Activated T-cell treated with anti-CD3 and anti-CD28 coated beads for 48 hours (primary cell): ENCODE measurements around the gene USB1.
"Not testable (repeated sequence)": the region's sequence is repeated elsewhere in the genome, so short reads cannot be mapped to it uniquely, and the experiment has no call there.

Experiments
- DNase-seq: peaks from one replicate; pipeline ENCODE4 v3.0.0-alpha.2; 2020; ENCODE audit warnings: low read depth

Gene USB1

DNA sequence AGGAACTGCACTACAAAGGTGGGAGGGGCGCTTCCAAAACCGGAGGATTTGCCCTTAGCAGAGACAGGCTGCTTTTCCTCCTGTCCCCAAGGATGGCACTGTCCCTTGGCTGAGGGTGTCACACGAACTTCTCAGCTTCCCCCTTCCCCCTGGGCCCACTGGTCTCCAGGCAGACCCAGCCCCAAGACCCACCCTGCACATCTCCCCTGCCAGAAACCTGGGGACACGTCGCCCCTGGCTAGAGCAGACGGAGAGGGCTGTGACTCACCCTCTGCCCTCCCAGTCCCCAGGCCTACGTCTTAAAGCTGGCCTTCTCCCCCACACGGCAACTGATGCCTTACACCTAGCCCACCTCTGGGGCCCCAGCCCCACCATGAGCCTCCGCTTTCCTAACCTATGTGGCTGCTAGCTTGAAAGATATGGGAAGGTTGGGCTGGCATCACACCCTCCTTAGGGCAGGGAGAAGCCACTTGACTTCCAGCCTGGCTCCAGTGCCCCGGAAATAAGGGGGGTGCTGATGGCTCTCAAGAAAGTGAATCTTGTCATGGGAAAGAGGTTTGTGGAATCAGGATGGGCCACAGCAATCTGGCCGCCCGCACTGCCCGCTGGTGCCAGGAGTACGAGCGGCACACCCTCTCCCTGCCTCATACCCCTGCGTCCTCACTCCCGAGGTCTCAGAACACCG, 5.3 kb upstream of the USB1 start:
- no peak for DNase-seq

GRCh38 chr16:57996406-57997175, 4.6 kb upstream of the USB1 start:
- no peak for DNase-seq

- DNase-seq = no peak
Observed at GRCh38 chr16:57997176-57997527, 4.1 kb upstream of the USB1 start.

DNA sequence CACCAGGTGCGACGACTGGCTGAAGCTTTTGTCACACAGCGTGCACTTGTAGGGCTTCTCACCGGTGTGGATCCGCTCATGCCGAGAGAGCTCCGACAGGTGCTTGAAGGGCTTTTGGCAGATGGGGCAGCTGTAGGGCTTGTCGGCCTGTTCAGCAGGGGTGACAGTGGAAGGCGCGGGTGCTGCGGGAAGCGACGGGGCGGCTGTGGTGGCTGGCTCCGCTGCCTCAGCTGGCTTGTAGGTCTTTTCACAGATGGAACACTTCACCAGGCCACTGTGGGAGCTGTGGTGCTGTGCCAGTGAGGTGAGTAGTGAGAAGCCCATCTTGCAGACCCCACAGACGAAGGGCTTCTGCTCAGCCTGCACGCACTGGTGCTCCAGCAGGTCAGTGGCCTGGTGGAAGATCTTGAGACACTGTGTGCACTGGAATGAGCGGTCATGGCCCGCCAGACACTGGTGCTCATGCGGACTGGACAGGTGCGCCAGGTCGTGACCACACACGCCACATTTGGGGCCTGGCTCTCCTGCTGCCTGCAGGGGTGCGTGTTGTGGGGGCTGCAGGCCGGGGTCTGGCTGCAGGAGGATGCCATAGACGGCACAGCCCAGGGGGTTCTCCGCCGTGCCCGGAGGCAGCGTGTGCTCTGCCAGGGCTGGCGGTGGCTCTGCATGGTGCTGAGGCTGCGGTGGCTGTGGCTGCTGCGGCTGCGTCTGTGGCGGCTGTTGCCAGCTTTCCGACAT, 3.5 kb upstream of the USB1 start:
- DNase-seq = no peak

- peak; percentile 43 for DNase-seq
Observed at GRCh38 chr16:57998486-57998885, 2.7 kb upstream of the USB1 start.

DNA sequence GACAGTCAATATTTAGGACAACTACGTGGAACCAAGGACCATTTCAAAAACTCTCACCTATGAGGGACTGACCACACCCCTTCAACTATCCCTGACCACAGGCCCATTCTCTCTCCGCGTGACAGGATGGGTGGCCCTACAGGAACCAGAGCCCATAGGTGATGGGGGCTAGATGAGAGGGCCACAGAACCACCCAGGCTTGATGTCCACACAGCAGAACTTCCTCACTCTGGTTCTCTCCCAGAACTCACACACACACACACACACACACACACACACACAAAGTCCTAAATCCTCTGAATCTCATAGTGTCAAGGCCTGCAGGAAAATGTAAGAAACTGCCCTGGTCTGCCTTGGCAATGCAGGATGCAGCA, 2.2 kb upstream of the USB1 start:
- no peak for DNase-seq

DNA sequence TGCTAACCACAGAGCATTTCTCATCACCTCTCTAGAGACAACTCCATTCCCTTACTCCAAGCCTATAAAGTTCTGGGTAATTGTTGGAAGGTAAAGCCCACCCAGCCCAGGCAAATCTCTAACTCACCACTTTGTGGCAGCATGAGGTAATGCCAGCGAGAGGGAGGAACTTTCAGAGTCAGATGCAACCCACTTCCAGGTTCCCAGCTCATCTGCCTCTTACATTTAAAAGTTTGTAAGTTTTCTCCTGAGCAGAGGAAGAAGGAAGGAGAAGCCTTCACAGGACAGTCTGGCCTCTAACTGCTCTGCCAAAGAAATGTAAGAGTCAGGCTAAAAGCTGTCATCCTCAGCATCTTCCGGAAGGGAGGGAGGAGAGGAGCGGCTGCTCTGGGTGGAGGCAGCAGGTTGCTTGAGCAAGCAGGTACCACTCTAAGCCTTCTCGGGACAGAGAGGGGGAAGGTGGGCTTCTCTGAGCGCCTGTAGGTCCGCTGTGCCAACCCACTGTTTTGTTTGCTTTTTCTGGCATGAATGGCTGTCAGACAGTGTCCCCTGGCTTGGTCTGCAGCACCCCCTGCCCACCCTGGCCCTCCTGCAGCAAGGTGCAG, 1.7 kb upstream of the USB1 start:
- DNase-seq = peak; percentile 15

DNA sequence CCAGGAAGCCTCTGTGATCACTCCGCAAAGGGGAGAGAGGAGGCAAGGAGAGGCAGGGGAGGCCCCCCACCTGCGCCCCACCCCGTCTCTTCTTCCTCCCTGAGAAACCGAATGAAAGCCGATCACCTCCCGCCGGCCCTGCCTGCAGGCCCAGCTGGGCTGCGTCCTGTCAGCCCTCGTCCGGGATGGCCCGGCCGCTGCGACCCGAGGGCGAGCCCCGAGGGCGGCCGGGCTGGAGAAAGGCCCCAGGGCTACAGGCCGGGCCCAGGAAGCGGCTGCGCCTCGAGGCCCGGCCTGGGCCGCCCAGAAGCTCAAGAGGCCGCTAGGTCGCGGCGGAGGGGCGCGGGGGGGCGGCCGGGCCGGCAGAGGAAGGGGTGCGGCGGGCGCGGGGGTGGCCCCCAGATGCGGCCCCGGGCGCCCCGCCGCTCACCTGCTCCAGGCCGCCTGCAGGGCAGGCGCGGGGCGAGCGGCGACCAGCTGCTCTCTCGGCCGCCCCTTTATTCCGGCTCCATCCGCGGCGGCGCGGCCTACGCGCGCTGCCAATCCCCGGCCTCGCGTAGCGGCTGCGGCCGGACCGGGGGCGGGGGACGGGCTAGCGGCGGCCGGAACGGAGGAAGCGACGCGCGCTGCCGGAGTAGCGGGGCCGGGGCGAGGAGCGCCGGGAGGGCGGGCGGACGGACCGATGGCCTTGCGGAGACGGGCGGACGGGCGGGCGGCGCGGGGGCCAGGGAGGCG, 1.1 kb upstream of the USB1 start, which contains the start of gene ZNF319:
TSS of gene ZNF319 (minus strand) at position 702 of the 735 bp plus-strand sequence. CDS start 2,407 bp downstream, outside the sequence.
- no peak for DNase-seq

GRCh38 chr16:58001781-58002415, 691 bp downstream of the USB1 start:
- DNase-seq = no peak

- DNase-seq = no peak
Observed at GRCh38 chr16:58002416-58002800, 1.2 kb downstream of the USB1 start.

DNA sequence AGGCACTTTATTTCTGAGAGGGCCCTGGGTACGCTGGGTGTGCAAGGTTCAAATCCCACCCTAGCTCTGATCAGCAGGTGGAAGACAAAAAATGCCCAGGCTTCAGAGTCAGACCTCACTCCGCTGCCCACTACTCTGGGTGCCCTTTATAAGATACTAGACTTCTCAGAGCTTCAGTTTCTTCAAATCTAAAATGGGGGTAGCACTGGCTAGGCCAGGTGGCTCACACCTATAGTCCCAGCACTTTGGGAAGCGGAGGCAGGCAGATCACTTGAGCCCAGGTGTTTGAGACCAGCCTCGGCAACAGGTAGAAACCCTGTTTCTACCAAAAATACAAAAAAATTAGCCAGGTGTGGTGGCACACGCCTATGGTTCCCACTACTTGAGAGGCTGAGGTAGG, 1.7 kb downstream of the USB1 start:
- no peak for DNase-seq

GRCh38 chr16:58004736-58005135, 3.5 kb downstream of the USB1 start:
- not testable (repeated sequence) for DNase-seq

DNA sequence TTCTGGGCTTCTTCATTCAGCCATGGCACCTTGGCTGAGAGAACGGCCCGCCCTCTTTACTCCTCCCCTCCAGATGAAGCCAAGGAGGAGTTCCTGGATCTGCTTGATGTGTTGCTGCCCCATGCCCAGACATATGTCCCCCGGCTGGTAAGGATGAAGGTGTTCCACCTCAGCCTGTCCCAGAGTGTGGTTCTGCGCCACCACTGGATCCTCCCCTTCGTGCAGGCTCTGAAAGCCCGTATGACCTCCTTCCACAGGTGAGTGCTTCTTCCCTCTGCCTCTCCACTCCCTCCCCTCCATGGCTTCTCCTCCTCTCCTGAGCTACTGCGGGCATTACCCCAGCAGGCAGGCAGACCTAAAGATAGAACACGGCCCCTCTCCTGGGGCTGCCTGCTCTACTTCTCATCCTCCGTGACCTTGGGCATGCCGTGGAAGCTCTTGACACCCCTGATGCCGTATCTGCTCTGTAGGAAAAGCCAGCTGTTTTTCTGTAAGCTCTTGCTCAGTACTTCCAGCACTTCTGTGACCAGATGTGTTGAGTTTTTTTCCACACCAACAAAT, 8.7 kb downstream of the USB1 start:
- DNase-seq = no peak

DNA sequence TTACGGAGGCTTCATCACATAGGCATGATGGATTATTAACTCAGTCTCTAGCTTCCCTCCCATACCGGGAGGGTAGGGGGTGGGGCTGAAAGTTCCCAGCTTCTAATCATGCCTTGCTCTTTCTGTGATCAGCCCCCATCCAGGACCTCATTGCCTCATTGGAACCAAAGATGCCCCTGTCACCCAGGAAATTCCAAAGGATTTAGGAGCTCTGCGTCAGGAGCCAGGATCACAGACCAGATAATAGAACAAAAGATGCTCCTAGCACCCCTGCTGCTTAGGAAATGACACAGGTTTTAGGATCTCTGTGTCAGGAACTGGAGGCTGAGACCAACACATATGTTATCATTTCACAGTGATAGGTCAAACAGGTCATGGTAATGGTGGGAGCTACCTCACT, 9.7 kb downstream of the USB1 start:
- DNase-seq = no peak

GRCh38 chr16:58011652-58012051, 10.4 kb downstream of the USB1 start:
- DNase-seq = no peak

GRCh38 chr16:58012481-58012880, 11.3 kb downstream of the USB1 start:
- no peak for DNase-seq

DNA sequence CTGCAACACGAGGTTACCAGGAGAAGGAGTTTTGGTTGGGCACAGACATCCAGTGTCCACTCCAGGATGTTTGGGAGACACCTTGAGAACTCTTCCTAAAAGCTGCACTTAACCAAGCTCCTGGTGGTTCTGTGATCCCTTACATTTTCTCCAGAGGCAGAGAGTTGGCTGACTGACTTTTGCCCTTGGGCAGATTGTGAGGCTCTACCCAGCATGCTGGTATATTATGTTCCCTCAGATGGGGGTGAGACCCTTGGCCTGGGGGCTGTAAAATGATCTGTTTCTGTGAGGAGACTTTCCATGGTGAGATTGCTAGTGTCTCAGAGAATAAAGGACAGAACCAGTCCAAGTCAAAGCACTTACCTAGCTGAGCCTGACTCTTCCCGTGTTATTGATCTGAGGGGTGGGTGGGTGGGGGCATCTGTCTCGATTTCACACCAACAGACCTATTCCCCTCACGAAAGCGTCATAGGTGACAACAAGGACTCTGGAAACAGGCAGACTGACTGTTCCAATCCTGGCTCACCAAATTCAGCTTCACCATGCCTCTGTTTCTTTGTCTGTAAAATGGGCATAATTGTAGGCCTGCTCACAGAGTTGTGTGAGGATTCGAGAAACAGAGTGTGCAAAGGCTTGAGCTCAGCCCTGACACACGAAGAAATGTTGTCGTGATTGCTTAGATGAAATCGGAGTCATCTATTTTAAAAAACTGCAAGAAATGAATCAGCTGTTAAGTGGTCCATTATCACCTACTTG, 12.2 kb downstream of the USB1 start:
- DNase-seq = no peak

DNA sequence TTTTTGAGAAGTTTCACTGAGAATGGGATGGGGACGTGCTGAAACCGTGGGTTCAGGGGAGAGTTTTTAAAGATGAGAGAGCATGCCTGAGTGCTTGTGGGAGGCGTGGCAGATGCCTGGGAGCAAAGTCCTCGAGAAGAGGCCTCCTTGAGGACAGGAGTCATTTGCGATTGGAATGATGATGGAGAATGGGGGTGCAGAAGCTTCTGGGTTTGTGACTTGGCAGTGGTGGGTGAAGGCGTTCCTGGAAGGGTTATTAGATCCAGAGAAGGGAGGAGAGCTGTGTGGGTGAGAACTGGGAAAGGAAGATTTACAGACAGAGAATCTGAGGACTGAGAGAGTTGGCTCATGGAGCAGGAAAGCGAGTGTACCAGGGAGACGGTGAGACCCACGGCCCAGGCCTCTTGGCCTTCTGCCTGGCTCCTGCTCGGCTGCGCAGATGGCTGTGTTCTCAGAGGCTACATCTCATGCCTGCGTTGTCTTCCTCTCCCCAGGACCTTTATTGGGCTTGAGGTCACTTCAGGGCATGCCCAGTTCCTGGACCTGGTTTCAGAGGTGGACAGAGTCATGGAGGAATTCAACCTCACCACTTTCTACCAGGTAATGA, 15.7 kb downstream of the USB1 start:
- no peak for DNase-seq

- no peak for DNase-seq
Observed at GRCh38 chr16:58018803-58019202, 17.6 kb downstream of the USB1 start.
